ENCODE results near the gene ALAD. TPM values are rescaled to one million over a fixed set of nuclear protein-coding genes. Genes with fewer than 3 reads are reported as not detected.
A peak's percentile ranks its signal among the peaks of the same experiment; 100 is the strongest.

ALAD gene
- total RNA-seq, 1 experiment from 2014 or later, result 18.9 TPM

DNA sequence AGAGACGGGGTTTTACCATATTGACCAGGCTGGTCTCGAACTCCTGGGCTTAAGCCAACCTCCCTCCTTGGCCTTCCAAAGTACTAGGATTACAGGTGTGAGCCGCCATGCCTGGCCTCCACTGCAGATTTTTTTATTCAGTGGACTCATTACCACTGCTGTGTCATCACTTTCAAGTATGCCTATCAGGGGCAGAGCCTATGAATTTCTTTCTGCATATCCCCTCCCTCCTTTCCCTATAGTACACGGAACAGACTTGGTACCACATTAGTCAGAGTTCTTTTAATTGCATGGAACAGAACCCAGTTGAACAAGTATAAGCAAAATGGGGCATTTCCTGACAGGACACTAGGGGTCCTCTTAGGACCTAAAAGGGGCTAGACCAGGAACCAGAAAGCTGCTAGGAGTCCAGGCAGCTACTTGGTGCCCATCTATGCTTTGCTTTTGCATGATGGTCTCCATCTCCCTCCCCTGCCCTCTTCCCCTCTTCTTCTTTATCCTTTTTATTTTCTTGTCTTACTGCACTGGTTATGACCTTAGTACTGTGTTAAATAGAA, 46.0 kb downstream of the ALAD start:
- Histone ChIP-seq H3K4me3 (ENCODE audit: low read depth, low read length, poor library complexity, severe bottlenecking) (no peak overlapping the region), H3K27me3 (replicated peaks; ENCODE audit: insufficient read depth, low read depth, low read length, poor library complexity) (peaks cover 31% of the 10 kb centered on the region), H3K4me1 (ENCODE audit: insufficient read depth, low read length, poor library complexity, severe bottlenecking) (no peaks in the 10 kb centered on the region), H3K36me3 (ENCODE audit: insufficient read depth, low read length, poor library complexity, severe bottlenecking) (no peaks in the 10 kb centered on the region), H3K27ac (ENCODE audit: low read depth, low read length, poor library complexity, severe bottlenecking) (no peak overlapping the region), H3K9me3 (ENCODE audit: low read depth, low read length, poor library complexity, severe bottlenecking) (no peaks in the 10 kb centered on the region)
- CTCF ChIA-PET, result interaction anchor here (0.6 to 0.8 kb wide), 2 partner anchors 33 to 35 kb away, joined by 3 read pairs; no protein-coding TSS in a partner anchor
- TF ChIP-seq EZH2 (IDR thresholded peaks at IDR 0.05; ENCODE audit: borderline replicate concordance, low read depth, low read length, poor library complexity, severe bottlenecking), result no peak
- TF ChIP-seq CTCF (conservative IDR thresholded peaks at IDR 0.05; ENCODE audit: low read depth, low read length), result 0 out of 2 replicates have a peak, but pooled peaks have one; percentile 18
- no TSS peak for BruUV-seq (replicated peaks)
- intact Hi-C loops (cut with micrococcal nuclease; ENCODE audit: unreplicated experiment), result no loop called here
- POLR2A ChIA-PET (ENCODE audit: low non-redundant PET), result interaction anchor here (0.6 kb wide), 1 partner anchor 365 kb away, joined by 3 read pairs; no protein-coding TSS in a partner anchor
- DNase-seq (ENCODE audit: low spot score), result peak; percentile 24

DNA sequence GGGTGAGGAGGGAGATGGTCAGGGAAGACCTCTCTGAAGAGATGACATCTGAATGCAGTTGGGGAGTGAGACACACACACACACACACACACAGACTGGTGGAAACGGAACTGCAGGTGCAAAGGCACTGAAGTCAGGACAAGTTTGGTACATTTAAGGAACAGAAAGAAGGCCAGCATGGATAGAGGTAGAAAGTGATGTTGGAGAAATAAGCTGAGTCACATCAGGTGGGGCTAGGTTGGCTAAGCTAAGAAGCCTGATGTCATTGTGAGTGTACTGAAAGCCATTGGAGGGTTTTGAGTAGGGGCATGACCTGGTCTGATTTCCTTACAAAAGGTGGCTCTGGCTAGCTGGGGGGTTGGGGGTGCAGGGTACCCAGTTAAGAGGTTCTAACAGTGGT, 48.7 kb downstream of the ALAD start:
- ChIA-PET POLR2A (ENCODE audit: low non-redundant PET) (no interaction called here), CTCF (no interaction called here)
- Histone ChIP-seq H3K27ac (ENCODE audit: low read depth, low read length, poor library complexity, severe bottlenecking) (no peak overlapping the region), H3K27me3 (replicated peaks; ENCODE audit: insufficient read depth, low read depth, low read length, poor library complexity) (peaks cover 48% of the 10 kb centered on the region), H3K4me1 (ENCODE audit: insufficient read depth, low read length, poor library complexity, severe bottlenecking) (no peaks in the 10 kb centered on the region), H3K9me3 (ENCODE audit: low read depth, low read length, poor library complexity, severe bottlenecking) (no peaks in the 10 kb centered on the region), H3K4me3 (ENCODE audit: low read depth, low read length, poor library complexity, severe bottlenecking) (no peak overlapping the region), H3K36me3 (ENCODE audit: insufficient read depth, low read length, poor library complexity, severe bottlenecking) (no peaks in the 10 kb centered on the region)
- BruUV-seq (replicated peaks), result no TSS peak
- DNase-seq (ENCODE audit: low spot score), result no peak
- intact Hi-C loops (cut with micrococcal nuclease; ENCODE audit: unreplicated experiment), result no loop called here
- no peak for TF ChIP-seq EZH2 (IDR thresholded peaks at IDR 0.05; ENCODE audit: borderline replicate concordance, low read depth, low read length, poor library complexity, severe bottlenecking)
- TF ChIP-seq CTCF (conservative IDR thresholded peaks at IDR 0.05; ENCODE audit: low read depth, low read length), result no peak

DNA sequence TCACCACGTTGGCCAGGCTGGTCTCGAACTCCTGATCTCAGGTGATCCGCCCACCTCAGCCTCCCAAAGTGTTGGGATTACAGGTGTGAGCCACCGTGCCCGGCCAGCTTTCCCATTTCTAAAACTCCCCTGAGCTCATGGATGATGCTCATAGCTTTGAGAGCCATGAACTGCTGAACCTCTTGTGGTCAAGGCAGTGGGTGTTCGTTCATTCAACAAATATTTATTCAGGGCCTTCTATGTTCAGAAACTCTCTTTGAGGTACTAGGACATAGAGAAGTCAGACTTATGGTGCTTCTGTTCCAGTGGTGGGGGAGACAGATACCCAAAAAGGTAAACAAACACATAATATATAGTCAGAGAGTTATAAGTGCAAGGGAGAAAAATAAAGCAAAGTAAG, 49.1 kb downstream of the ALAD start:
- DNase-seq (ENCODE audit: low spot score), result no peak
- ChIA-PET CTCF (no interaction called here), POLR2A (ENCODE audit: low non-redundant PET) (no interaction called here)
- no peaks in the 10 kb centered on the region for H3K9me3 ChIP-seq (ENCODE audit: low read depth, low read length, poor library complexity, severe bottlenecking)
- peaks cover 46% of the 10 kb centered on the region for H3K27me3 ChIP-seq (replicated peaks; ENCODE audit: insufficient read depth, low read depth, low read length, poor library complexity)
- no peak overlapping the region for H3K4me3 ChIP-seq (ENCODE audit: low read depth, low read length, poor library complexity, severe bottlenecking)
- H3K27ac ChIP-seq (ENCODE audit: low read depth, low read length, poor library complexity, severe bottlenecking), result no peak overlapping the region
- intact Hi-C loops (cut with micrococcal nuclease; ENCODE audit: unreplicated experiment), result no loop called here
- TF ChIP-seq EZH2 (IDR thresholded peaks at IDR 0.05; ENCODE audit: borderline replicate concordance, low read depth, low read length, poor library complexity, severe bottlenecking) (no peak), CTCF (conservative IDR thresholded peaks at IDR 0.05; ENCODE audit: low read depth, low read length) (no peak)
- no peaks in the 10 kb centered on the region for H3K36me3 ChIP-seq (ENCODE audit: insufficient read depth, low read length, poor library complexity, severe bottlenecking)
- no TSS peak for BruUV-seq (replicated peaks)
- no peaks in the 10 kb centered on the region for H3K4me1 ChIP-seq (ENCODE audit: insufficient read depth, low read length, poor library complexity, severe bottlenecking)
